DND-41 (cell line): ENCODE results near the gene DIAPH3.

Experiments
- ATAC-seq: fragments of 200-7000 bp; cut with Tn5 transposase; 3 replicates; pipeline ENCODE4 v1.9.1; 2021; ENCODE audit warnings: low read depth; ENCODE audit not compliant: insufficient read depth
- DNase-seq: peaks from one replicate; pipeline ENCODE4 v3.0.0-alpha.2; 2020
- H2AFZ ChIP-seq: 2 replicates; pipeline ENCODE4 v1.6.0; 2012; ENCODE audit warnings: low read depth, low read length
- H3K27ac ChIP-seq: 2 replicates; pipeline ENCODE4 v1.5.1; 2012; ENCODE audit warnings: low read length, inconsistent platforms
- H3K27me3 ChIP-seq: fragments of 200-600 bp; sonication (generic); 2 replicates; pipeline ENCODE4 v1.6.0; 2012; ENCODE audit warnings: low read length, mild to moderate bottlenecking, inconsistent platforms; ENCODE audit not compliant: insufficient read depth, poor library complexity
- H3K36me3 ChIP-seq: 2 replicates; pipeline ENCODE4 v1.5.1; 2012; ENCODE audit warnings: low read length, inconsistent platforms; ENCODE audit not compliant: insufficient read depth
- H3K4me1 ChIP-seq: 2 replicates; pipeline ENCODE4 v1.5.1; 2012; ENCODE audit warnings: mild to moderate bottlenecking, low read length; ENCODE audit not compliant: insufficient read depth
- H3K4me2 ChIP-seq: 2 replicates; pipeline ENCODE4 v1.6.0; 2012; ENCODE audit warnings: mild to moderate bottlenecking, moderate library complexity, low read length, inconsistent platforms; ENCODE audit not compliant: insufficient read depth
- H3K4me3 ChIP-seq, 2 experiments: fragments of 200-600 bp in 1 of 2; shearing (Covaris generic) in 1 of 2; 2 replicates each; pipeline ENCODE4 v1.5.1; 2012 to 2016; ENCODE audit warnings: inconsistent platforms in 2 of 2, low read length in 2 of 2, mild to moderate bottlenecking in 2 of 2, low read depth in 1 of 2, moderate library complexity in 1 of 2
- H3K79me2 ChIP-seq: 2 replicates; pipeline ENCODE4 v1.6.0; 2012; ENCODE audit warnings: low read length, inconsistent platforms; ENCODE audit not compliant: insufficient read depth
- H3K9ac ChIP-seq: 2 replicates; pipeline ENCODE4 v1.6.0; 2012; ENCODE audit warnings: low read depth, mild to moderate bottlenecking, inconsistent platforms, low read length, moderate library complexity
- H3K9me3 ChIP-seq: 2 replicates; pipeline ENCODE4 v1.5.1; 2012; ENCODE audit warnings: low read length, moderate library complexity, mild to moderate bottlenecking, inconsistent platforms; ENCODE audit not compliant: insufficient read depth, severe bottlenecking
- H4K20me1 ChIP-seq: 2 replicates; pipeline ENCODE4 v1.6.0; 2012; ENCODE audit warnings: low read length; ENCODE audit not compliant: insufficient read depth
- CTCF ChIP-seq: IDR thresholded peaks from 2 replicates; pipeline ENCODE4 v1.5.1; 2012; ENCODE audit warnings: borderline replicate concordance, low read length, moderate library complexity, mild to moderate bottlenecking; ENCODE audit not compliant: poor library complexity, severe bottlenecking; ENCODE audit errors: extremely low read depth
- EZH2 ChIP-seq: IDR thresholded peaks from 3 replicates; pipeline ENCODE4 v1.6.1; 2012; ENCODE audit warnings: borderline replicate concordance, low read depth, mild to moderate bottlenecking, moderate library complexity, low read length, inconsistent platforms; ENCODE audit not compliant: severe bottlenecking

DIAPH3 gene

GRCh38 chr13:59746291-59746962 lies 417.3 kb downstream of the DIAPH3 start:
- H3K9me3 ChIP-seq: no peaks in the 10 kb centered on the region
- peaks cover under 1% of the 10 kb centered on the region; the same call in 1 of the 2 replicates for H3K36me3 ChIP-seq
- H3K4me2 ChIP-seq: no peak overlapping the region
- no peak for ATAC-seq
- H3K27ac ChIP-seq: no peak overlapping the region
- H3K79me2 ChIP-seq: no peaks in the 10 kb centered on the region
- no peak overlapping the region for H3K4me3 ChIP-seq
- H3K9ac ChIP-seq: no peak overlapping the region
- no peak for DNase-seq
- no peak for TF ChIP-seq EZH2
- no peak for TF ChIP-seq CTCF
- H4K20me1 ChIP-seq: no peaks in the 10 kb centered on the region
- H2AFZ ChIP-seq: no peak overlapping the region
- H3K27me3 ChIP-seq: no peaks in the 10 kb centered on the region
- H3K4me1 ChIP-seq: no peaks in the 10 kb centered on the region

DNA sequence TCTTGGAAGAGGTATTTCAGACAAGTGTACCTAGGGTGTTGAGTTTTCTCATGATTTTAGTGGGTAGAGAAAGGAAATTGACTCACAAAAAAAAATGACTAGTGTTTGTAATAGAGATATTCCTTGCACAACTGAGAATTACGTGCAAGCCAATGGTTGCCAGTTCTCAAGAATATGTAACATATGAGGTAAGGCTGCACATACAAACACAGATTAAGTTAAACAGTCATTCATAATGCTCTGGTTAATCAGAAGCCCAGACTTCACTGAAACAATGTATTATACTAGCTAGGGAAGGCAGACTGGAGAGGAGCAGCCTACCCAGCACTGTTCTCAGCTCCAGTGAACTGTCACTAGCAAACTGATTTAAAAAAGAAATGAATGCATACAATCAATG lies 418.3 kb downstream of the DIAPH3 start:
- no peaks in the 10 kb centered on the region for H3K27me3 ChIP-seq
- H2AFZ ChIP-seq: no peak overlapping the region
- H3K9ac ChIP-seq: no peak overlapping the region
- no peak for DNase-seq
- TF ChIP-seq EZH2 (no peak), CTCF (no peak)
- no peaks in the 10 kb centered on the region for H3K9me3 ChIP-seq
- no peaks in the 10 kb centered on the region for H3K4me1 ChIP-seq
- H4K20me1 ChIP-seq: no peaks in the 10 kb centered on the region
- ATAC-seq: no peak
- no peak overlapping the region for H3K27ac ChIP-seq
- H3K4me3 ChIP-seq: no peak overlapping the region
- H3K36me3 ChIP-seq: peaks cover 3% of the 10 kb centered on the region; the same call in 1 of the 2 replicates
- no peaks in the 10 kb centered on the region for H3K79me2 ChIP-seq
- no peak overlapping the region for H3K4me2 ChIP-seq

DNA sequence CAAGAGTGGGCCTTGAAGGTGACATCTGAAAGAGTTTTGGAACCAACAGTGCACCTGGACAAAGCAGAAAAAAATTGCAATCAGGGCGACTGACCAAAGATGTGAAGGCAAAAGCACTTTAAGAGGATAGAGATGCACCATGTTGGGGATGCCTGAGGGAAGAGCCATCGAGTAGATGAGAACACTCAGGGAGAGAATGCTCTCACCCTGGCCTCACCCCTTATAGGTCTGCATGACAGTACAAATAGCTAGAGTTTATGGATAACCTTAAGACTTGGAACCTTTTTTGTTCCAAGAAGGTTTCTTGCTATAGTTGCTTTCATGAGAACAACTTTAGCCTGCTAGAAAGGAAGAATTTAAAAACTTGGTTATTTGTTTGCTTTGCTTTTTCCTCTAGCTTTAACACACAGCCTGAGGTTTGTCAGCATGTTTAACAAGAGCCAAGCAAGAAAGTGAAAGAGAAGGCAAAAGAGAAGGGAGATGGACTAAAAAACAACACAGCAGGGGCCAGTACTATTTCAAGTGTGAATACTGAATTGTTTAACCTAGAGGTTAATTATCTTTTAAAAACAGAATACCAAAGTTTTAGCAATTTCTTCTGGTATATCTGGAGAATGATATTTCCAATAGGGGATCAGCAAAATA lies 418.9 kb downstream of the DIAPH3 start:
- TF ChIP-seq EZH2 (no peak), CTCF (no peak)
- Histone ChIP-seq H3K36me3 (peaks cover 3% of the 10 kb centered on the region; the same call in 1 of the 2 replicates), H3K4me3 (no peak overlapping the region), H3K79me2 (no peaks in the 10 kb centered on the region), H3K9me3 (no peaks in the 10 kb centered on the region), H3K4me1 (no peaks in the 10 kb centered on the region), H3K4me2 (no peak overlapping the region), H3K27me3 (no peaks in the 10 kb centered on the region), H3K27ac (no peak overlapping the region), H4K20me1 (no peaks in the 10 kb centered on the region), H2AFZ (no peak overlapping the region), H3K9ac (no peak overlapping the region)
- ATAC-seq (no peak), DNase-seq (no peak)
